Stimulated activated CD4-positive, alpha-beta T cell treated with anti-CD3 and anti-CD28 coated beads, Interleukin-2, amount 100 ng/mL, for 48 hours (primary cell): ENCODE results near the gene SEC14L2.
"Not testable (repeated sequence)": the region's sequence is repeated elsewhere in the genome, so short reads cannot be mapped to it uniquely, and the experiment has no call there.

Experiments used
- DNase-seq, 2 donors: peaks; one replicate each; pipeline ENCODE4 v3.0.0-alpha.2; 2020

Gene SEC14L2

DNA sequence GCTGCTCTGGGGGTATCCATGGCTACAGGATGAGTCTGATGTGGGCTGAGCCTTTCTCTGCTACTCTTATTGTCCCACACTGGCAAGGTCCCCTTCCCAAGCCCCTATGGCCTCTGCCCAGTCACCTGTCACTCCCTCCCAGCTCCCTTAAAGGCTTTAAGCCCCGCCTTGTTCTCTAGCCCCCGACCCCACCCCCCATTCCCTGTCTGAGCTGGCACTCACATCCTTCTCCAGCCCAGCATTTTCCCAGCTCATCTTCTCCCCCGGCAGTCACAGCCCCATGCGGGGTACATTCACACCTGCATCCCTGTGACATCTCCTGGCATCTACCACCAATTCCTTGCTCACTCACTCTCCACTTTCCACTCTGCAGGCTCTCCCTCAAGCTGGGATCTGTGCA lies 33.1 kb downstream of the SEC14L2 start:
- no peak for DNase-seq

DNA sequence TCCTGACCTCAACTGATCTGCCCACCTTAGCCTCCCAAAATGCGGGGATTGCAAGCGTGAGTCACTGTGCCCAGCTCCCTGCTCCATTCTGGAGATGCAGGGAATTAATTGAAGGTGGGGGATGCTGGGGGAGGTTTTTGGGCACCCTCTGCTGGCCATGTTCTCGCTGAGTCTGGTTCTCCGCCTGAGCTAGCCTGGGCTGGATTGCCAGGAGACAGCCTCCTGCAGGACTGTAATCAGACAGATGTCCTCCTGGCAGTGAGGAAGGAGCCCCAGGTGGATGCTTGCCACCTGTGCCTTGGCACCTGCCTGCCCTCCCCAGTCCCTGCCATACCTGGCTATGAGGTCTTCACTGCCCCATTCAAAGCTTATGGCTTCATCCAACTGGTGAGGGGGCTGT lies 34.1 kb downstream of the SEC14L2 start:
- DNase-seq = no peak

GRCh38 chr22:30432096-30432495 lies 35.3 kb downstream of the SEC14L2 start:
- DNase-seq = no peak

- no peak for DNase-seq
Observed at GRCh38 chr22:30432520-30432919, 35.7 kb downstream of the SEC14L2 start.

- no peak for DNase-seq
Observed at GRCh38 chr22:30433227-30433626, 36.4 kb downstream of the SEC14L2 start.

DNA sequence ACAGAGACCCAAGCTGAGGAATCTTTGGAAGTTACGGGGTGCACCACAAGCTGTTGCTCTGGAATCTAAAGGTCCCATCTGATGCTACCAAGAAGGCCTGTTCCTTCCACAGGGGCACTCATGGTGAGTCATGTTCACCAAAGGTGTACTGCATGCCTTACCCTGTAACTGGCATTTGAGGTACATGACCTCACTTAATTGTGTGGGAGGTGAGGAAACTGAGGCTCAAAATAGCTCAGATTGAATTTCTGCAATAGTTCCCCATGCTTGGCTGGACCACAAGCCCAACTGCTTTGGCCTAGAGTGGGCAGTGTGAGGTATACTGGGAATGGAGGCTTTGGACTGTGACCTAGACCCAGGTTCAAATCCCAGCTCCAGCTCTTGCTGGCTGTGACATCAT lies 37.0 kb downstream of the SEC14L2 start:
- DNase-seq = no peak

DNA sequence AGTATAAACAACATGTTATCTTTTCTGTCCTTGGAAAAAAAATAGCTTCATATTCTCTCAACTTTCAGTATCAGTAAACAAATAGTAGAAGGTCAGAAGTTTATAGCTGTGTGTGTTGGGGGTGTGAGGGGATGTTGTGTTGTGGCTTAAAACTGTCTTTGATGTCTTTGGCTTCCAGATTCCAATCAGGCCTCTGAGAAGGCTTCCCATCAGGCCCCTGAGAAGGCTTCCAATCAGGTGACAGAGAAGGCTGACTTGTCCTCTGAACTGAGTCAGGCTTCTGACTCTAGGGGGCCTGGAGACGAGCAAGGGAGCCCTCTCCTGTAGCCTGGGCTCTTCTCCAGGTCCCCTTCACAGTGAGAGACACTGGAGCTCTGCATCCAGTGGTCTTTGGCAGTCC lies 38.0 kb downstream of the SEC14L2 start:
- no peak for DNase-seq

DNA sequence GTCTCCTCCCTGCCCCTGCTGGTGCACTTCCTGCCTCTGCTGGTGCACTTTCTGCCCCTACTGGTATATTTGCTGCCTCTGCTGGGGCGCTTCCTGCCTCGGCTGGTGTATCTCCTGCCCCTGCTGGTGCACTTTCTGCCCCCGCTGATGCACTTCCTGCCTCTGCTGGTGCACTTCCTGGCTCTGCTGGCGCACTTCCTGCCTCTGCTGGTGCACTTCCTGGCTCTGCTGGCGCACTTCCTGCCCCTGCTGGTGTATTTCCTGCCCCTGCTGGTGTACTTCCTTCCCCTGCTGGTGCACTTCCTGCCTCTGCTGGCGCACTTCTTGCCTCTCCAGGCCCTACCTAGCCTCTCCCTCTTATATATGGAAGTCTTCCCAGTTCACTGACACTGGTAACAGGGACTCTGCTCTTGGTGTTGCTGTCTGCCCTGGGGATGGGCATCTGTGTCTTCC lies 38.9 kb downstream of the SEC14L2 start:
- peak; percentile 49 to 59 for DNase-seq

DNA sequence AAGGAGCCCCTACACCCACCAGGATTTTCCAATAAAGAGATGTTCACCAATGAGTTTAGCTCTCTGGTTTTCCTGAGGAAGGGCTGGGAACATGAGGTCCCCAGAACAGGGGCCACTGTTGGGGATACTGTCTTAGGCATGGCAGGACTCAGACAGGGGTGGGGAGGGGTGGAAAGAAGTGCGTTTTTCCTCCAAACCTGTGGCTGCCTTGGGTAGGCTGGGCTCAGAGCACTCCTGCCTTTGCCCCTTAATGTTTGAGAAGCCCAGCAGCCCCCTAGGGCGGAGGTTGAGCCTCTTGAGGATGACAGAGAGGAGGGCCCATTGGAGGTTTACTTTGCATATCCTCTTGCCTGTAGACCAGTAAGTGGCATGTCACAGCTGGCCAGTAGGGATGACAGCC lies 39.4 kb downstream of the SEC14L2 start:
- no peak for DNase-seq

DNA sequence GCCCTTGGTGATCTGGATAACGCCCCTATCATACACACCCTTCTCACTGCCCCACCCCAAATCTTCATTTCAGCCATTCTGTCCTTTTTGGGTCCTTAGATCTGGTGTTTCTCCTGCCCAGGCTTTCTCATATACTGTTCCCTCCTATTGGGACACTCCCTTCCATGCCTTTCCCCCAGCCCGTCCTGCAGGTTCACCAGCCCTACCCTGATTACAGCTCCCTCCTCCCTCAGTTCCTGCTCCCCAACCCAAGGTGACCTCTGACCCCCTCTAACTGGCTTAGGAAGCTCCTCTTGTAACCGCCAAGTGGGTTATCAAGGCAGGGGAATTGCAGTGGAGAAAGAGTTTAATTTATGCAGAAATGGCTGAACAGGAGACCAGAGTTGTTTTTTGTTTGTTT lies 41.7 kb downstream of the SEC14L2 start:
- DNase-seq = no peak

DNA sequence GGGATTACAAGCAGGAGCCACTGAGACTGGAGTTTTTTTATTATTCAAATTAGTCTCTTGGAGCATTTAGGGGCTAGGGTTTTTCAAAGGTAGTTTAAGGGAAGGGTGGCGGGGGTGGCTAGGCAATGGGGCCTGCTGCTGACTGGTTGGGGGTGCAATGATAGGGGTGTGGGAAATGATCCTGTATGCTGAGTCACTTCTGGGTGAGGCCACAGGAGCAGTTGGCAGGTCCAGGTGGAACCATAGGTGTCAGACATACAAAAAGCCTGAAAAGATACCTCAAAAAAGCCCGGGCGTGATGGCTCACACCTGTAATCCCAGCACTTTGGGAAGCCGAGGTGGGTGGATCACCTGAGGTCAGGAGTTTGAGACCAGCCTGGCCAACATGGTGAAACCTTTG lies 42.4 kb downstream of the SEC14L2 start:
- DNase-seq = no peak

DNA sequence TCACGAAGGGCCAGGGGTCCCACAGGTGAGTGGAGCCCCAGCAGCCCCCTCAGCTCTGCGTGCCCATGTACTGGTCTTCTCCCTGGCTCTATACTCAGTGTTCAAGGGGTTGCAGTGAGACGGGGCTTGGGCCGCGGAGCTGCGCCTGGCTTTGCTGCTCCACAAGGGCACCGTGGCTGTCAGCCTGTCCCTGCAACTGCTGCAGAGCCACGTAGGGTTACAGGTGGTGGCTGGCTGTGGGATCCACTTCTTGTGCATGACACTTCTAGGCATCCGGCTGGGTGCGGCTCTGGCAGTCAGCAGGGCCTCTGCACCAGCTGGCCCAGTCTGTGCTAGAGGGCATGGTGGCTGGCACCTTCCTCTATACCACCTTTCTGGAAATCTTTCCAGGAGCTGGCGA lies 43.0 kb downstream of the SEC14L2 start:
- no peak for DNase-seq

- no peak for DNase-seq
Observed at GRCh38 chr22:30441088-30441487, 44.3 kb downstream of the SEC14L2 start.

- peak; percentile 65 to 66 for DNase-seq
Observed at GRCh38 chr22:30444632-30445437, 48.0 kb downstream of the SEC14L2 start.

DNA sequence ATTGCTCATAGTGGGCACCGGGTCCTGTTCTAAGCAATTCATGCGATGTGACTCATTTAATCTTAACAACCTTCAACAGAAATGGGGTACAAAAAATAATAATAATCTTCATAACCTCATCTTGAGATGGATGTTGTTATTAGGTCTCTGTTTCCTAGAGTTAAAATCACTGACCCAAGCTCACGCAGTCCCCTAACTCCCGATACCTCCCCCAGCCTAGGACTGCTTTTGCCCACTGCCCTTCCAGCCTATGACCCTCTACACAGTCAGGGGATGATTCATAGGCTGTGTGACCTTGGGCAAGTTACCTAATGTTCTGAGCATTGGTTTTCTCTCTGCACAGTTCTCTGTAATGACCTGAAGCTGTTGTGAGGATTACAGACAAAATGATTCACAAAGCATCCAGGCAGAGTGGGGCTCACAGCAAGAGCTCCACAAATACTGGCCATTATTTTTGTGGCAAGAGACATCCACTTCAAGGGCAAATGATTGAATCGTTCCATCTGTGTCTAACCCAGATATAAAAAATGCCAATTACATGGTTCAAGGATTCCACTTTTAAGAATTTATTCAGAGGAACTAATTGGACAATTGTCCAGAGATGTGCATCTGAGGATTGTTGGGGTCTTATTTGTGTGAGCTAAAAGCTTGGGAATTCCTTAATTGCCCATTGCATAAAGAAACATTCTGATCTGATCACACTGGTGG lies 48.8 kb downstream of the SEC14L2 start:
- DNase-seq = no peak

DNA sequence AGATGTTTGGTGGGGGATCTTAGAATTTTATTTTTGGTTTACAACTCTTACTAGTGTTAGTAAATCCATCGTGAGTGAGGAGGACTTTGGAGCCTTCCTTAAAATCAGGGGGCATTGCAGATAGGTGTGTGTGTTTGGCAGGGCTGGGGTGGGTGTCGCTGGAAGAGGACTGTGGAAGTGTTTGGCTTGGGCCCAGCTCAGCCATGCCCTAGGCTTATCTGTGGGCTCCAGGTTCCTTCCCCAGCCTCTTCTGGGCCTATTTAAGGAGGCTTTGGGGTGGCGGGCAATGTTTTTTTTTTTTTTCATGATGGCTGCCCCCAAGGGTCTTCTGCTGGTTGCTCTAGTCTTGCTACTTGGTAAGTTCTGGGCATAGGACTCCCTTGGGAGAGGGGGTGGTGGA lies 50.8 kb downstream of the SEC14L2 start:
- DNase-seq = no peak

DNA sequence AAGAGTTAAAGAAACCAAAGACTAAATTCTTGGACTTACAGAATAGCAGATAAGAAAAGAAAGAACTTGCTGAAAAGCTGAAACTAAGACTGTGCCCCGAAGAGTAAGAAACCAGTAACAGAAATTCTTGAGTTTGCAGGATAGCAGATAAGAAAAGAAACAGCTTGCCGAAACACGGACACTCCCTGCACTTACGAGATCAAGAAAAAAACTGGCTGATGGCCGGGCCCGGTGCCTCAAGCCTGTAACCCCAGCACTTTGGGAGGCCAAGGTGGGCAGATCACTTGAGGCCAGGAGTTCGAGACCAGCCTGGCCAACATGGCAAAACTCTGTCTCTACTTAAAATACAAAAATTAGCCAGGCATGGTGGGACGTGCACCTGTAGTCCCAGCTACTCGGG lies 54.7 kb downstream of the SEC14L2 start:
- DNase-seq = not testable (repeated sequence)

DNA sequence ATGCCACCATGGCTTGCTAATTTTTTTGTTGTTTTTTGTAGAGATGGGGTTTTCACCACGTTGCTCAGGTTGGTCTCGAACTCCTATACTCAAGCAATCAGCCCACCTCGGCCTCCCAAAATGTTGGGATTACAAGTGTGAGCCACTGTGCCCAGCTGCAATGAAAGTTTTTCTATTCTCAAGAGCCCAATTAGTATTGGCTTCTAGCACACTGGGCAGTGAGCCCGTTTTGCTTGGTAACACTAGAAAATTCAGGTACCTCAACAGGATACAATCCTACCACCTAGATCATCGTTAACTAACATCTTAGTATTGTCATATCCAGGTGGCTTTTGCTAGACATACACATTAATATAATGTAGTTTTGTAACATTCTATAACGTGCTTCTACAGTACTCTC lies 56.0 kb downstream of the SEC14L2 start:
- no peak for DNase-seq

DNA sequence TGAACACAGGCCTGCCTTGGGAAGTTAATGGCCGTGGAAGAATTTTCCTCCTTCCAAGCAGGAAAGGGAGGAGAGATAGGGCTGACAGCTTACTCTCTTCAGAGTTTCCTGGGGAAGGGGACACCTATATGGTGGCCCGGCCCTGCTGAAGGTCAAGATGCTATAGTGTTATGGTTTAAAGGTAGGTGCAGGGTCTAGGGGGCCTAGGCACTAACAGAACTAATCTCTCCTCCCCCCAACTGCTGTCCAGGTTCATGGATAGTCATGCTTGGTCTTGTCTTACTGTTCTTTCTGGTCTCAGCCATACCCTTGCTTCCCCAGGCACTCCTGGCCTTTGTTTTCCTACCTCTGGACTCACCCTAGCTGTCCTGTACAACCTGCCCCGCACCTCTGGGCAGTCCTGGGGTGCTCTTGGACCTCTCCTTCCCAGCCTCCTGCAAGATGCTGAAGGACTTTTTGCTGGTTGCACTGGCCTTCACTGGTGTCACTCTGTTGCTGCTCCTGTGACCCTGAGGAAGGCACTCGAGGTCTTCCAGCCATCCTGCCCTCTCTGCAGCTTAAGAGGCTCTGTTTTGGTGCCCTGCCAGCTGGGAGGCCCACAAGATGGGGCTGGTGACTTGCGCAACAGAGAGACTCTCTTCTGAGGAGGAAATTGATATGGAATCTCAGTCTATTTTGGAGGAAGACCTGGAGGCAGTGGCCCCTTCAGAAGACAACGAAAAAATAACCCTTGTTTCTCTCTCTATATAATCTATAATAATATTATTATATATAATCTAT lies 57.1 kb downstream of the SEC14L2 start:
- no peak for DNase-seq

DNA sequence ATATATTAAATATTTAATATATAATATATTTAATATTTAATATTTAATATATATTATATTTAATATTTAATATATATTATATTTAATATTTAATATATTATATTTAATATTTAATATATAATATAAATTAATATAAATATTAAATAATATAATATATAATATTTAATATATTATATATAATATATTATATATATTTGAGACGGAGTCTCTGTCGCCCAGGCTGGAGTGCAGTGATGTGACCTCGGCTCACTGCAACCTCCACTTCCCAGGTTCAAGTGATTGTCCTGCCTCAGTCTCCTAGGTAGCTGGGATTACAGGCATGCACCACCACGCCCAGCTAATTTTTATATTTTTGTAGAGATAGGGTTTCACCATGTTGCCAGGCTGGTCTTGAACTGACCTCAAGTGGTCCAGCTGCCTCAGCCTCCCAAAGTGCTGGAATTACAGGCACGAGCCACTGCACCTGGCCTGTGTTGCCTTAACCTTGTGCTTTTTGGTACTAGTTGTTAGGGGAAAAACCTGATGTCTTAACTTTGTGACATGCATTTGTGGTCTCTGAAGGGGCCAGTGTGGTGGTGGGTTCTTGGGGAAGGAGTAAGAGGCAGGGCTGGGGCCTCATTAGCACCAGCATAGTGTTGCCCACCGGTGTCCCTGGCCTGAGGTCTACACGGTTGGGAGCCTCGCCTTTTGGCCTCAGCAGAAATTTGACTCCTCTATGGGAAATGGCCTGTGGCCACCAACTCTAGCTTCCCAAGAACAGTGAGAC lies 58.4 kb downstream of the SEC14L2 start:
- DNase-seq = no peak

GRCh38 chr22:30457981-30458380 lies 61.2 kb downstream of the SEC14L2 start:
- DNase-seq = no peak

DNA sequence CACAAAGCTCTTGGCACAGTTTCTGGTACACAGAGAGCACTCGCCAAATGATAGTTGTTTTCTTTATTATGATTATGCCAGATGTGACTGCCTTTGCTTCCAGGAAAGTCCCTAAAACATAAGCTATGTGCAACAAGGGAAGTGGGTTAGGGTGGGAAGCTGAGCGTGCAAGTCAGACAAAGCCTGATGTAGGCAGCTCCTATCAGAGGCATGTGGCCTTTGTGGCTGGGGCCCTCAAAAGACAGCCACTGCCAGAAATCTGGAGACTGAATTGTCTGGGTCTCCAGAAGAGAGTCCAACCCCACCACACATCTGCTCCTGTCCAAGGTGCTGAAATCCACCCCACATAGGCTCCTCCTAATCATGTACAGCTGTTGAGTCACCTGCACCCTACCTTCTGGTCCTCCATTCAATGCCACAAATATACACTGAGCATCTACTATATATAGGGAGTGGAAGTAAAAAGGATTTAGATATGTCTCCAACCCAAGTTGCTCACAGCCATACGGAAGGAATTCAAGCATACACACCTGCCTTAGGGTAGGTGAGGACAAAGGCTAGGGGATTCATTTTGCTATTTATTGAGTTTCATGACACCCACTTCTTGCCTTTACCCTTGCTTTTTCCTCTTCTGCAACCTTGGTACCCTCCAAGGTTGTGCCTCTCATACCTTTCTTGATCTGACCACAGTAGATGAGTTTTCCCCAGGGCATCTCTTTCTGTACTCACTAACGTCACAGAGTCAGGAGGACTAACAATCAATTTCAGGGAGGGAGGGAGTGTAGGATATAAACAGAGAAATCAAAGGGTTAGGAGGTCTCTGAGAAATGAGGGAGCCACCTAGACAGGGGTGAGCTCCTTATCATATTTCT lies 62.6 kb downstream of the SEC14L2 start:
- no peak for DNase-seq
